GM18951 (cell line): ENCODE data around the gene FOXO1.
"Not testable (repeated sequence)": the region's sequence is repeated elsewhere in the genome, so short reads cannot be mapped to it uniquely, and the experiment has no call there.

ENCODE experiments used
- POLR2A ChIP-seq: IDR thresholded peaks from 4 replicates; pipeline ENCODE4 v1.6.1; 2011; ENCODE audit warnings: mild to moderate bottlenecking; ENCODE audit not compliant: insufficient read length, insufficient read depth; ENCODE audit errors: extremely low read depth
- in situ Hi-C: fragments of 300-500 bp; cut with MboI; formaldehyde crosslinking; loops from one replicate; pipeline ENCODE4 v1.12.0; 2022; ENCODE audit warnings: low sequenced_read_pairs, mixed read lengths, inconsistent platforms; ENCODE audit not compliant: unreplicated experiment

The FOXO1 gene

DNA sequence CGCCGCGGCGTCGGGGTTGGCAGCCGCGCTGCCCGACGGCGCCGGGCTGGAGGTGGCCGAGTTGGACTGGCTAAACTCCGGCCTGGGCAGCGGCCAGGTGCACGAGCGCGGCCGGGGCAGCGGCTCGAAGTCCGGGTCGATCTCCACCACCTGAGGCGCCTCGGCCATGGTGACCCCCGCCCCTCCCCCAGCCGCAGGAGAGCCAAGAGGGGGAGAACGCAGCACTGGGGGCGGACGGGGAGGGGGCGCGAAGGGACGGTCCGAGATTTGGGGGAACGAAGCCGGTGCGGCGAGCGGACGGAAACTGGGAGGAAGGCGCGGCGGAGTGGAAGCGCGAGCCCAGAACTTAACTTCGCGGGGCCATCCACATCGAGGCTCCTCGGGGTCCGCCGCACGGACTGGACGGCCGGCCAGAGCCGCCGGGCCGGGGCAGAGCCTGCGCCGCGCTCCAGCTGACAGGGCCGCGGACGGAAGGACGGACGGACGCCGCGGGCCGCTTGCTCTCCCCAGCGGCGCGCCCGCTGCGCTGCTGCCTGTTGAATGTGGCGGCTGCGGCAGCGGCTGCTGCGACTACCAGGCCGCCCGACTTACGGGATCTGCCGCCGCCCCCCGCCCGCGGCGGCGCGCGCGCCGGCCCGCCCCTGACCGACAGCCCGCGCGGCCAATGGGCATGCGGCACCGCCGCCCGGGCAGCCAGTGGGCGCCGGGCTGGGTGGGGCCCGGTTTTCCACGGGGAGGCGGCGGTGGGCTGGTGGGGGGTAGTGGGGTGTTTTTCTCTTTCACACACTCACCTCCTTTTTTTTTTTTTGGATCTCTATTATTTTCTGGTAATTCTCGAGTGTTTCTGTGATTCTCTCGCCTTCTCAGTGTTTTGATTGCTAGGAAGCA lies at the start of gene FOXO1:
Gene FOXO1 (minus strand): TSS at position 597 of the 888 bp plus-strand sequence. CDS start 429 bp downstream, at position 168.
- in situ Hi-C loops = no loop called here
- TF ChIP-seq POLR2A = peak; percentile 97

GRCh38 chr13:40714433-40714832 lies 48.0 kb upstream of the FOXO1 start:
- in situ Hi-C loops = not testable (repeated sequence)

DNA sequence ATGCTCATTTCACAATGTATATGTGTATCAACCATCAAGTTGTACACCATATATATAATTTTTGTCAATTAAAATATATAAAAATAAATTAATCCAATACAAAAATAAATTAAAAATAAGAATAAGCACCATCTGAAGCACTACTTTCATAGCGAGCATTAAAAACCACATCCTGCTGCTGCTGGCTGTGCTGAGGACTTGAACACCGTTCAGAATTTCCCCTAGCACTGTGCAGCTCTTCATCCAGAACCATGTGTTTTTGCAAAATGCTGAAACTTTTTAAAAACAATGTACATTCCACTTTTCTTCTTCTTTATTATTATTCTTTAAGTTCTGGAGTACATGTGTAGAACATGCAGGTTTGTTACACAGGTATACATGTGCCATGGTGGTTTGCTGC lies 40.0 kb upstream of the FOXO1 start:
- in situ Hi-C loops = no loop called here
- TF ChIP-seq POLR2A = no peak

GRCh38 chr13:40697711-40698110 lies 31.3 kb upstream of the FOXO1 start:
- no peak for TF ChIP-seq POLR2A
- in situ Hi-C loops = loop anchor here (25.0 kb wide), 2 partner anchors 760 to 1010 kb away; no protein-coding TSS in a partner anchor

- no peak for TF ChIP-seq POLR2A
- in situ Hi-C loops = loop anchor here (25.0 kb wide), 2 partner anchors 757 to 1007 kb away; no protein-coding TSS in a partner anchor
Observed at GRCh38 chr13:40694426-40694825, 28.0 kb upstream of the FOXO1 start.

DNA sequence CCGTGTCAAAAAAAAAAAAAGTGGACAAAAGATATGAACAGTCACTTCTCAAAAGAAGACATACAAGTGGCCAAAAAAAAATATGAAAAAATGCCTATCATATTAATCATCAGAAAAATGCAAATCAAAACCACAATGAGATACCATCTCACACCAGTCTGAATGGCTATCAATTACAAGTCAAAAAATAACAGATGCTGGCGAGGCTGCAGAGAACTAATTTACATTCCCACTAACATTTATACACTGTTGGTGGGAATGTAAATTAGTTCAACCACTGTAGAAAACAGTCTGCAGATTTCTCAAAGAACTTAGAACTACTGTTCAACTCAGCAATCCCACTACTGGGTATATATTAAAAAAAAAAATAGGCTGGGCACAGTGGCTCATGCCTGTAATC lies 26.5 kb upstream of the FOXO1 start:
- TF ChIP-seq POLR2A = no peak
- in situ Hi-C loops = loop anchor here (25.0 kb wide), 2 partner anchors 756 to 1006 kb away; no protein-coding TSS in a partner anchor

DNA sequence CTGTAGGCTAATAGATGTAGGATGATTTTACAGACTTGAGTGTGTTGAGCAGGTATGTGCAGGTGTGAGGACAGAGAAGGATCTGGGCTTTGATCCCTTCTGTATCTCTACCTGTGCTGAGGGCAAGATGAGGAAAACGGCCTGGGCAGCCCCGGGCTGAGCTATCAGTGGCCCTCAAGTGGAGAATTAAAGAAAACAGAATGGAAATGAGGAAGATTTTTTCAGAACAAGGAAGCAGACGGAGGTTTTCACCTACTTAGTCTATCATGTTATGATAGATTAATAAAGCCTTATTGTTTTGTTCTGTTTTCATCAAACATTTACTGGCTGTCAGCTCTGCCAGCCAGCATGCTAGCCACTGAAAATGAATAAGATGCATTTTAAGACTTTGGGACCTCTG lies 22.3 kb upstream of the FOXO1 start:
- in situ Hi-C loops = loop anchor here (25.0 kb wide), 2 partner anchors 751 to 1001 kb away; no protein-coding TSS in a partner anchor
- TF ChIP-seq POLR2A = no peak

- in situ Hi-C loops = loop anchor here (5.0 to 25.0 kb wide), 3 partner anchors 610 to 995 kb away; no protein-coding TSS in a partner anchor
- no peak for TF ChIP-seq POLR2A
Observed at GRCh38 chr13:40682449-40683240, 16.2 kb upstream of the FOXO1 start.

DNA sequence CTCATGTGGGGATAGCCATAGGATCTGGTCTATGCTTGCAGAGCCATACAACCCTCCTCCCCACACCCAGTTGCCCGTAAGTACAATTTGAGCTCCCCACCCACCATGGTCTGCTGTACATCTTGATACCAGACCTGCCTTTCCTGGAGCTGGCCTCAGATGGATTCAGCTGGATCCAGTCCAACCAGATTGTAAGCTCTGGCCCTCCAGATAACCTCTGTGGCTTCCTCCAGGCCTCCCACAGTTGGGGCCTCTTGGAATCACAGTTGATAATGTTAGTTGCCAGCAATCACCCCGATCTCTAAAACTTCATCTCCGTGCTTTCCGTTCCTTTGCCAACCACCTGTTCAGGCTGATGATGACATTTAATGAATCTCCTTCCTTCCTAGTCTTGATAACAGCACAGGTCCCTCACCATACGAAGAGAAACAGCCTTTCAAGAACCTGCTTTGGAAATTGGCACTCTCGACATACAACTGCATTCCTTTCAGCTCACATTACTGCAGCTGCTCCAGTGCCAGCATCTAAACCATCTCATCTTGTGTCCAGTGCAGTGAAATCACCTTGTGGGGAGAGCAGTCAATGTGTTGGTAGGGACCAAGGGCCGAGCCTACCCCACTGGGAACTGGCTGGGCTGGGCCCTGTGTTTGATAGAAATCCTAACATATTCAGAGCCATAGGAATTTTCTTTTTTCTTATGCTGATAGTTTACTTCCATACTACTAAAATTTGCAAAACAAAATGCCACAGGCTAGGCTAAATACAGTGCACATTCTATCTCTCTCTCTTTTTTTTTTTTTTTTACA lies 15.1 kb upstream of the FOXO1 start:
- in situ Hi-C loops = loop anchor here (5.0 to 25.0 kb wide), 3 partner anchors 609 to 994 kb away; no protein-coding TSS in a partner anchor
- TF ChIP-seq POLR2A = no peak

DNA sequence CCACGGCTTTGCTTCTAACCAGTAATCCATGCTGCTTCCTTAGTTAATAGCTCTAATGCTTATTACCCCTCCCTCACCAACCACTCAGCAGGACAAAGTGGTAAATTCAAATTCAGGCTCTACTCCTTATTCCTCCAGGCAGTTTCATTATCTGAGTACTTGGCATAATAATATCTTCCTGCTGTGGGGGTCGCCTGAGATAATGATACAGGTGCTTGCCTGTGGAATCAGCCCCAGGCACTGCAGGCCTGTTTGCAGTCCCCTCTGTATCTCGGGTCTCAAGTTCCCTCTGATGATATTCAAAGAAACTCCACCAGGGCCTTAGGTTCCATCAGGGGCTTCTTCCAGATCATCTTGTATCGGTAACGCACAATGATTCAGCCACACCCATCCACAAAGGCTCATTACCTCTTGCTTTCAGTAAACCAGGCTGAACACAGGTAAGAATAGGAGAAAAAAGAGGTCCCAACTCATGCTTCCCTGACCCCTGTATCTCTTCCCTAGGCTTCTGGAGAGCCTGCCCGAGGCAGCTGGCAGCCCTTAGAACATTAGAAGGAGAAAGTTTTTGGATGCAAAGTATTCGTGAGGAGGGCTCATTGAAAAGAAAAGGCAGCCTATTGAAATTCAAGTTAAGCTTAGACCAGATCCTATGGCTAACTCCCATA lies 14.3 kb upstream of the FOXO1 start:
- in situ Hi-C loops = loop anchor here (5.0 to 25.0 kb wide), 3 partner anchors 608 to 993 kb away; no protein-coding TSS in a partner anchor
- TF ChIP-seq POLR2A = no peak

DNA sequence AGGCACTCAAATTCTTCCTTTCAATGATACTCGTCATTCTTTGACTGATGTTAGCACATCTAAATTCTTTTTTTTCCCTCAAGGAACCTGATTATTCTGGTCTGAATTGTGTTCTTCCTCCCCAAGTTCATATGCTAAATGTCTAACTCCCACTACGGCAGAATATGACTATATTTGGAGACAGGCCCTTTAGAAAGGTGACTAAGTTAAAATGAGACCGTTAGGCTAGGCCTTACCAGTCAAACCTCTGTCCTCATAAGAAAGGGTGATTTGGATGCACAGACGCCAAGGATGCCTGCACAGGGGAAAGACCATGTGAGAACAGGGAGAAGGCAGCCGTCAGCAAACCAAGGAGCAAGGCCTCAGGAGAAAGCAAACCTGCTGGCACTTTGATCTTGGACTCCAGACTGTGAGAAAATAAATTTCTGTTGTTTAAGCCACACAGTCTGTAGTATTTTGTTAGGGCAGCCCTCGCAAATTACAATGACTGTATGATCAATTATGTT lies 13.1 kb upstream of the FOXO1 start:
- in situ Hi-C loops = loop anchor here (5.0 to 25.0 kb wide), 3 partner anchors 237 to 992 kb away; no protein-coding TSS in a partner anchor
- TF ChIP-seq POLR2A = no peak

DNA sequence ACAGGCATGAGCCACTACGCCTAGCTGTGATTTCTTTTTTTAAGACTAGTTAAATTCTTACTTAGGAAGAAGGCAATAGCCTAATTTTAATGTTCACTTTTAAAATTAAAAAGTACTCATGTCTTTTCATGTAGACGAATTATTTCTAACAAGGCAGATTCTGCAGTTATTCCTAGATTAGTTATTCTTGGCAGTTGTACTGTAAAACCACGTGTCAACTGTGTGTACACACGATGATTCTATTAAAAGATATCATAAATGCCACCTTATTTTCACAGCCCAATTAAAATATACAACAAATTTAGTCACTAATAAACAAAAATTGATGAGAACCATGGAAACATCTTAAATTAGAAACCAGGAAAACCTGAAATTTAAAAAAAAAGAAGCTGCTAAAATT lies 10.6 kb upstream of the FOXO1 start:
- in situ Hi-C loops = loop anchor here (5.0 to 25.0 kb wide), 3 partner anchors 235 to 990 kb away; no protein-coding TSS in a partner anchor
- no peak for TF ChIP-seq POLR2A
